Iris pigment epithelial cell (primary cell): ENCODE results near the gene RNF225.
"Not testable (repeated sequence)": the region's sequence is repeated elsewhere in the genome, so short reads cannot be mapped to it uniquely, and the experiment has no call there.

Experiments used
- DNase-seq: peaks from one replicate; pipeline ENCODE4 v3.0.0-alpha.2; 2011; ENCODE audit warnings: low read depth

The RNF225 gene

GRCh38 chr19:58395220-58395978, at the start of gene RNF225:
RNF225 (plus strand) TSS chr19:58395656; CDS start chr19:58396090, 434 bp downstream.
- DNase-seq, result no peak

GRCh38 chr19:58346961-58347929, 48.2 kb upstream of the RNF225 start:
- peak; percentile 75 for DNase-seq

DNA sequence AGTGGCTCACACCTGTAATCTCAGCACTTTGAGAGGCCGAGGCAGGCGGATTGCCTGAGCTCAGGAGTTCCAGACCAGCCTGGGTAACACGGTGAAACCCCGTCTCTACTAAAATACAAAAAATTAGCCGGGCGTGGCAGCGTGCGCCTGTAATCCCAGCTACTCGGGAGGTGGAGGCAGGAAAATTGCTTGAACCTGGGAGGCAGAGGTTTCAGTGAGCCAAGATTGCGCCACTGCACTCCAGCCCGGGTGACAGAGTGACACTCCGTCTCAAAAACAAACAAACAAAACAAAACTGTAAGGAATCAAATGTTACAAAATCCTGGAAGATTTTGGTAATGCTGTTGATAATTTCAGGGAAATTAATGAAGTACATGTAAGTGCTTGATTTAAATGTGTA, 47.4 kb upstream of the RNF225 start:
- not testable (repeated sequence) for DNase-seq

GRCh38 chr19:58349590-58349989, 45.9 kb upstream of the RNF225 start:
- DNase-seq, result no peak

GRCh38 chr19:58350001-58350861, 45.2 kb upstream of the RNF225 start:
- no peak for DNase-seq

GRCh38 chr19:58350871-58351557, 44.4 kb upstream of the RNF225 start:
- DNase-seq, result no peak

DNA sequence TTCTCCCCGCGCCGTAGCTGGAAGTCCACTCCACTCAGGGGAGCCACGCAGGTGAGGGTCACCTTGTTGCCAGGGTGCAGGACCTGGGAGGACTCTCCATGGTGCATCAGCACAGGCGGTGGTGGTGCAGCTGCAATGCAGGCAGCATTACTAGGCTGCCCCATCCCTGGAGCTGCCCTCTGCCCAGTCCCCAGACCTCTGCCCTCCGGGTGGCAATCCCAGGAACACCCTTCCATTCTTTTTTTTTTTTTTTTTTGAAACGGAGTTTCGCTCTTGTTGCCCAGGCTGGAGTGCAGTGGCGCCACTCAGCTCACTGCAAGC, 43.9 kb upstream of the RNF225 start:
- DNase-seq, result no peak

GRCh38 chr19:58351990-58352755, 43.3 kb upstream of the RNF225 start:
- DNase-seq, result no peak

GRCh38 chr19:58352760-58353671, 42.4 kb upstream of the RNF225 start, which contains the start of gene A1BG:
A1BG (minus strand) TSS chr19:58353492; CDS start chr19:58353437, 55 bp downstream.
- no peak for DNase-seq

DNA sequence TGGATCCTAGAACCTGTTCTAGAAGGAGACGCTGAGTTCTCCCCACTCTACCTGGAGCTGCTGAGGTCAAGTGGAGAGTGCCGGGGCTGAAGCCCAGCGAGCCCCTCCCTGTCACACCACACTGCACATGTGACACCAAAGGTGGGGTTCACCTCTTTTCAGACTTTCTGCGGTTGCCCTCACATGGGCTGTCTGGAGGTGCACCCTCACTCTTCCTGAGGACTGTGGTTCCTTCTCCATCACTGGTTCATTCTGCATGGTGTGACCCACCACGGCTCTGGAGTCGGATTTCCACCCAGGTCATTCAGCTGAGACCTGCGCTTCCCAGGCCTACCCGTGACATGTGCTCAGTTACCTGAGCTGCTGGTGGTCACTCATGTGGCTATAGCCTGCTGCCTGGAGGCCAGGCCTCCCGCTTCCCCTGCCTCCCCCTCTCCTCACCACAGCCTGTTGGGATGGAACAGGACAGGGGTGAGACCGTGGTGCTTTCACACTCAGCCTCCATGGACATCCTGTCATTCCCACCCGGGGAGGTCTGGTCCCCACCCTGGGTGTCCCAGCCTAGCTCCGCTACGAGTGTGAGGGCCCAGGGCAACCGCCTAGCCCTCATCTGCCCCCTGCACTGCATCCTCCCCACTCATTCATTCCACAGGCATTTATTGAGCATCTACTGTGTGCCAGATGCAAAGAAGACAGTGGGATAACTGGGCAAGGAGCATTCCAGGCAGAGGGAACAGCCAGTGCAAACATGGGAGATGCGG, 41.6 kb upstream of the RNF225 start:
- no peak for DNase-seq

- DNase-seq, result no peak
Measured at GRCh38 chr19:58354478-58355030, 40.9 kb upstream of the RNF225 start.

DNA sequence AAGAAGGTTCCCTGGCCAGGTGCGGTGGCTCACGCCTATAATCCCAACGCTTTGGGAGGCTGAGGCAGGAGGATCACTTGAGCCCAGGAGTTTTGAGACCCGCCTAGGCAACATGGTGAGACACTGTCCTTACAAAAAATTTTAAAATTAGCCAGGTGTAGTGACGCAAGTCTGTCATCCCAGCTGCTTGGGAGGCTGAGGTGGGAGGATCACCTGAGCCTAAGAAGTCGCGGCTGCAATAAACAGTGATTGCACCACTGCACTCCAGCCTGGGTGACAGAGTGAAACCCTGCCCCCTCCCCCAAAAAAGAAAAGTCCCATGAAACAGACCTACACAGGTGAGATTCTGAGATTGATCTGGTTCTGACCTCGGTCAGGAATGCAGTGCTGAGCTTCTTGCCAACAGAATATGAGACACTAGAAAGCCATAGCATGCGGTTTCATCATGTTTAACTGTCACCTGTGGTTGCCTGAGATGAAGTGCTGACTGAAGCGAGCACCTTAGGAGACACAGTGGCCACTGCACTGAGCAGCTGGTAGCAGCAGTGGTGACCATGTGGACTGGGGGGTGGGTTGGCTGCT, 40.1 kb upstream of the RNF225 start:
- DNase-seq, result no peak

DNA sequence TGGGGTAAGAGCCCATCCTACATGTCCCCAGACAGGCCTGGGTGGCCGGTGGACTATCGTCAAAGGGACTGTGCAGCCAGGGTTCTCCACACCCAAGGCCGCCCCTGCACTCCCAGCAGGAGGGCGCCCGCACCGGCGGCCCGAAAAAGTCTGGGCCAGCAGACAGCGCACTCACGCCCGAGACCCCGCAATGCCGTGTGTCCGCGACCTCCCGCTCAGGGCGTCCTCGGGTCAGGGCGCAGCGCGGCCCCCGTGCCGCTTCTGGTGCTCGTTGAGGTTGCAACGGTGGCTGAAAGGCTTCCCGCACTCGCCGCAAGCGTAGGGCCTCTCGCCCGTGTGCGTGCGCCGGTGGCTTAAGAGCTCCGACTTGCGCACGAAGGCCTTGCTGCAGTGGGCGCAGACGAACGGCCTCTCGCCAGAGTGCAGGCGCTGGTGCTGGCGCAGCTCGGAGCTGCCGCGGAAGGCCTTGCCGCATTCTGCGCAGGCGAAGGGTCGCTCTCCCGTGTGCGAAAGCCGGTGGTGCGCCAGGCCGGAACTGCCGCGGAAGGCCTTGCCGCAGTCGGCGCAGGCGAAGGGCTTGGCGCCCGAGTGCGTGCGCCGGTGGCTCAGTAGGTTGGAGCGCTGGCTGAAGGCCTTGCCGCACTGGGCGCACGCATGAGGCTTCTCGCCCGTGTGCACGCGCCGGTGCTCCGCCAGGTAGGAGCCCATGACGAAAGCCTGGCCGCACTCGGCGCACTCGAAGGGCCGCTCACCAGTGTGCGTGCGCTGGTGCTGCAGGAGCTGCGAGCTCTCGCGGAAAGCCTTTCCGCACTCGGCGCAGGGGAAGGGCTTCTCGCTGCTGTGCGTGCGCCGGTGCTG, 39.3 kb upstream of the RNF225 start:
- DNase-seq, result peak; percentile 53

DNA sequence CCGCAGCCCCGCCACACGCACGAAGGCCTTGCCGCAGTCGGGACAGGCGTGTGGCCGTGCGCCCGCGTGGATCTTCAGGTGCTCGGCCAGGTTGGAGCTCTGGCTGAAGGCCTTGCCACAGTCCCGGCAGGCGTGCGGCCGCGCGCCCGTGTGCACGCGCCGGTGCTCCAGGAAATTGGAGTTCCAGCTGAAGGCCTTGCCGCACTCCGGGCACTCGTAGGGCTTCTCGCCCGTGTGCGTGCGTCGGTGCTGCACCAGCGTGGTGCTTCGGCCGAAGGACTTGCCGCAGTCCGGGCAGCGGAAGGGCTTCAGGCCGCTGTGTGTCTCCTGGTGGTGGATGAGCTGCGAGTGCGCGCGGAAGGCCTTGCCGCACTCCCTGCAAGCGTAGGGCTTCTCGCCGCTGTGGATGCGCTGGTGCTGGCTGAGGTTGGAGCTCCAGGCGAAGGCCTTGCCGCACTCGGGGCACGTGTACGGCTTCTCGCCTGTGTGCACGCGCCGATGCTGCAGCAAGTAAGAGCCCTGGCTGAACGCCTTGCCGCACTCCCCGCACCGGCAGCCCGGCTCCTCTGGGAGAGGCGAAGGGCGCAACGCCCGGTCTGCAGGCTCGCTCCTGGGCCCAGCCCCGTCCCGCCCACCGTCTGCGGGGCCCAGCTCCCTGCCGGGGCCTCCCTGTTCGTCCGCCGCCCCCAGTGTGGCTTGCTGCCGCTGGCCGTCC, 38.5 kb upstream of the RNF225 start:
- peak; percentile 29 for DNase-seq

- DNase-seq, result no peak
Measured at GRCh38 chr19:58357481-58358145, 37.8 kb upstream of the RNF225 start.

- no peak for DNase-seq
Measured at GRCh38 chr19:58361900-58362271, 33.6 kb upstream of the RNF225 start.
